Right renal pelvis (tissue), 4 donors: ENCODE results near the gene KRT1. TPM values are rescaled to one million over a fixed set of nuclear protein-coding genes. Genes with fewer than 3 reads are reported as not detected.

Source experiments
- DNase-seq, 4 donors: peaks; one replicate each; pipeline ENCODE4 v3.0.0-alpha.2; 2013; ENCODE audit warnings: low read depth in 4 of 4, low spot score in 3 of 4, missing footprints in 1 of 4
- polyA plus RNA-seq, 4 donors: library from polyadenylated mRNA; unstranded; fragments of 120-200 nt; gene quantifications; one replicate each; pipeline ENCODE4 v1.2.1, GENCODE V29; 2013; ENCODE audit not compliant: insufficient read length in 4 of 4

Gene KRT1
- polyA plus RNA-seq, 4 donors, result 0.07 to 0.43 (median 0.29) TPM

GRCh38 chr12:52699960-52700359 is 19.8 kb upstream of the KRT1 start:
- DNase-seq, result no peak

GRCh38 chr12:52699373-52699772 is 19.2 kb upstream of the KRT1 start:
- no peak for DNase-seq

- DNase-seq, result no peak
Observed at GRCh38 chr12:52698651-52699340, 18.6 kb upstream of the KRT1 start.

- no peak for DNase-seq
Observed at GRCh38 chr12:52697058-52697582, 16.9 kb upstream of the KRT1 start.

- no peak for DNase-seq
Observed at GRCh38 chr12:52696588-52696987, 16.4 kb upstream of the KRT1 start.

- DNase-seq, result no peak
Observed at GRCh38 chr12:52695039-52695438, 14.8 kb upstream of the KRT1 start.

GRCh38 chr12:52694151-52694550 is 13.9 kb upstream of the KRT1 start:
- DNase-seq, result no peak

- no peak for DNase-seq
Observed at GRCh38 chr12:52693261-52693660, 13.1 kb upstream of the KRT1 start.

GRCh38 chr12:52692254-52692653 is 12.0 kb upstream of the KRT1 start:
- DNase-seq, result no peak

- no peak for DNase-seq
Observed at GRCh38 chr12:52691841-52692150, 11.6 kb upstream of the KRT1 start.

- no peak for DNase-seq
Observed at GRCh38 chr12:52691076-52691840, 11.1 kb upstream of the KRT1 start.

GRCh38 chr12:52690351-52691075 is 10.3 kb upstream of the KRT1 start:
- DNase-seq, result no peak

GRCh38 chr12:52689936-52690335 is 9.7 kb upstream of the KRT1 start:
- DNase-seq, result no peak

GRCh38 chr12:52689239-52689638 is 9.0 kb upstream of the KRT1 start:
- no peak for DNase-seq

- no peak for DNase-seq
Observed at GRCh38 chr12:52688481-52688880, 8.3 kb upstream of the KRT1 start.

- no peak for DNase-seq
Observed at GRCh38 chr12:52687497-52688385, 7.5 kb upstream of the KRT1 start.

- no peak for DNase-seq
Observed at GRCh38 chr12:52686756-52687487, 6.7 kb upstream of the KRT1 start.

GRCh38 chr12:52686063-52686462 is 5.9 kb upstream of the KRT1 start:
- DNase-seq, result no peak

- DNase-seq, result no peak
Observed at GRCh38 chr12:52685406-52685890, 5.2 kb upstream of the KRT1 start.

- no peak for DNase-seq
Observed at GRCh38 chr12:52684431-52684830, 4.2 kb upstream of the KRT1 start.
